Limb (tissue), 2 donors: ENCODE data around the gene CCDC70.

ENCODE experiments used
- DNase-seq, 2 donors: peaks; one replicate each; pipeline ENCODE4 v3.0.0-alpha.2; 2016; ENCODE audit errors: extremely low spot score in 2 of 2

The CCDC70 gene

GRCh38 chr13:51829568-51829899, 32.2 kb upstream of the CCDC70 start:
- no peak for DNase-seq

- DNase-seq: no peak
These were observed 30.2 kb upstream of the CCDC70 start for GRCh38 chr13:51831519-51831918.

- no peak for DNase-seq
These were observed 29.2 kb upstream of the CCDC70 start for GRCh38 chr13:51832471-51833152.

- DNase-seq: no peak
These were observed 27.8 kb upstream of the CCDC70 start for GRCh38 chr13:51833980-51834379.

GRCh38 chr13:51834581-51835171, 27.1 kb upstream of the CCDC70 start:
- no peak for DNase-seq

- DNase-seq: no peak
These were observed 24.8 kb upstream of the CCDC70 start for GRCh38 chr13:51837016-51837415.

- no peak for DNase-seq
These were observed 23.4 kb upstream of the CCDC70 start for GRCh38 chr13:51838240-51838846.

GRCh38 chr13:51839711-51840540, 21.8 kb upstream of the CCDC70 start:
- DNase-seq: no peak

- no peak for DNase-seq
These were observed 20.9 kb upstream of the CCDC70 start for GRCh38 chr13:51840917-51841316.

- no peak for DNase-seq
These were observed 20.0 kb upstream of the CCDC70 start for GRCh38 chr13:51841732-51842131.

GRCh38 chr13:51843529-51843928, 18.2 kb upstream of the CCDC70 start:
- no peak for DNase-seq

GRCh38 chr13:51844862-51845573, 16.8 kb upstream of the CCDC70 start, which contains the start of gene TMEM272:
Gene TMEM272 (minus strand): TSS chr13:51845177. CDS start chr13:51838530, 6,647 bp downstream.
- DNase-seq: peak in 1 of 2 donors; percentile 73

GRCh38 chr13:51845574-51846318, 16.0 kb upstream of the CCDC70 start:
- no peak for DNase-seq

- DNase-seq: no peak
These were observed 15.0 kb upstream of the CCDC70 start for GRCh38 chr13:51846756-51847155.

- DNase-seq: no peak
These were observed 13.1 kb upstream of the CCDC70 start for GRCh38 chr13:51848674-51849073.

GRCh38 chr13:51849145-51850101, 12.3 kb upstream of the CCDC70 start:
- DNase-seq: no peak

- no peak for DNase-seq
These were observed 5.6 kb upstream of the CCDC70 start for GRCh38 chr13:51856027-51856736.

- no peak for DNase-seq
These were observed 4.8 kb upstream of the CCDC70 start for GRCh38 chr13:51856998-51857397.
